ENCODE measurements around the gene UBN2.
"Not testable (repeated sequence)": the region's sequence is repeated elsewhere in the genome, so short reads cannot be mapped to it uniquely, and the experiment has no call there.

UBN2 gene

GRCh38 chr7:139300390-139300789 lies 69.4 kb downstream of the UBN2 start:
- DNase-seq: no peak

GRCh38 chr7:139304517-139304916 lies 73.5 kb downstream of the UBN2 start:
- DNase-seq: no peak

GRCh38 chr7:139317939-139318505 lies 87.0 kb downstream of the UBN2 start:
- no peak for DNase-seq

GRCh38 chr7:139321071-139321745 lies 90.2 kb downstream of the UBN2 start:
- DNase-seq: no peak

- DNase-seq: not testable (repeated sequence)
Measured at GRCh38 chr7:139324709-139325108, 93.7 kb downstream of the UBN2 start.

GRCh38 chr7:139328375-139328774 lies 97.3 kb downstream of the UBN2 start:
- no peak for DNase-seq

GRCh38 chr7:139329119-139329518 lies 98.1 kb downstream of the UBN2 start:
- DNase-seq: no peak

GRCh38 chr7:139330333-139331030 lies 99.4 kb downstream of the UBN2 start:
- no peak for DNase-seq

GRCh38 chr7:139332697-139333359 lies 101.8 kb downstream of the UBN2 start:
- no peak for DNase-seq

- not testable (repeated sequence) for DNase-seq
Measured at GRCh38 chr7:139333443-139333842, 102.4 kb downstream of the UBN2 start.

- DNase-seq: no peak
Measured at GRCh38 chr7:139334399-139335150, 103.5 kb downstream of the UBN2 start.

GRCh38 chr7:139339025-139339424 lies 108.0 kb downstream of the UBN2 start:
- no peak for DNase-seq

- no peak for DNase-seq
Measured at GRCh38 chr7:139339698-139340036, 108.6 kb downstream of the UBN2 start.

GRCh38 chr7:139340037-139340807 lies 109.2 kb downstream of the UBN2 start:
- DNase-seq: peak; percentile 99

GRCh38 chr7:139340808-139341057 lies 109.7 kb downstream of the UBN2 start:
- no peak for DNase-seq

GRCh38 chr7:139341058-139341775 lies 110.2 kb downstream of the UBN2 start, which contains the start of gene FMC1:
TSS of gene FMC1 (plus strand) at chr7:139341337. CDS start at chr7:139341385, 48 bp downstream.
- DNase-seq: peak; percentile 93

GRCh38 chr7:139341776-139342226 lies 110.8 kb downstream of the UBN2 start:
- no peak for DNase-seq

GRCh38 chr7:139345042-139345441 lies 114.0 kb downstream of the UBN2 start:
- DNase-seq: no peak

- DNase-seq: no peak
Measured at GRCh38 chr7:139351027-139351426, 120.0 kb downstream of the UBN2 start.

GRCh38 chr7:139354729-139355128 lies 123.7 kb downstream of the UBN2 start:
- DNase-seq: no peak

- no peak for DNase-seq
Measured at GRCh38 chr7:139355320-139355719, 124.3 kb downstream of the UBN2 start.

All from activated effector memory CD4-positive, alpha-beta T cell treated with anti-CD3 and anti-CD28 coated beads, Interleukin-2, amount 50 U/mL, for 16 hours (primary cell).